Measurements from ENCODE around the gene DPP10.

DNA sequence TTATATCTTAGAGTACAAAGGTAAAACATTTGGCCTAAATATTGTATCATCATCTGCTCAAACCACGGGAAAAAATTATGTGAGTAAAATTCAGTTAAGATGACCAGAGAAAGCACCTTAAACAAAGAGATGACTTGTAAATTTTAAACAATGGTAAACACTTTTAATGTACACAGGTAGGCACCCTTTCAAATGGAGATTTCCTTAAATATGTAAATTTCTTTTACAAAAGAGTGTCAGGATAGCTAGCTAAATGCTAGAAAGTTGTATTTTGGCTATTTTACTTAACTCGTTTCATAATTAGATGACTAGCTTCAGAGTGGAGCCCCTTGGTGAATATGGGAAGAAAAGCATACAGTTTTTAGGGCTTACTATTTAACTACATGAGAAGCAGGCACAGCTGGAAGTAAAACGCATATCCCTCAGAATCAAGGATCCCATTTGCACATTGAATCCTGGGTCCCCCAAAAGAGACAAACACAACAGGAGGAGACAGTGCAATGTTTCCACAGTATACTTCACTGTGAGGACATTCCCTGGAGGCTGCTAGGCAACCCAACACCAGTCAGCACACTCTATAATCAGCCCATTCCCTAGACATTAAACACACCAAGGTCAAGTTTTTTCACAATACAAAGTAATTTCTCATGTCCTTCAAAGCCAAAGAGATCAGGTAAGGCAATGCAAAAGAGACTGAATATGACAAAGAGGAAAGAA, 1154.4 kb downstream of the DPP10 start:
- no peak for TF ChIP-seq ZNF610 (tag by site-specific recombination; IDR thresholded peaks at IDR 0.05; ENCODE audit: borderline replicate concordance)
- TF ChIP-seq, protein P1, sequence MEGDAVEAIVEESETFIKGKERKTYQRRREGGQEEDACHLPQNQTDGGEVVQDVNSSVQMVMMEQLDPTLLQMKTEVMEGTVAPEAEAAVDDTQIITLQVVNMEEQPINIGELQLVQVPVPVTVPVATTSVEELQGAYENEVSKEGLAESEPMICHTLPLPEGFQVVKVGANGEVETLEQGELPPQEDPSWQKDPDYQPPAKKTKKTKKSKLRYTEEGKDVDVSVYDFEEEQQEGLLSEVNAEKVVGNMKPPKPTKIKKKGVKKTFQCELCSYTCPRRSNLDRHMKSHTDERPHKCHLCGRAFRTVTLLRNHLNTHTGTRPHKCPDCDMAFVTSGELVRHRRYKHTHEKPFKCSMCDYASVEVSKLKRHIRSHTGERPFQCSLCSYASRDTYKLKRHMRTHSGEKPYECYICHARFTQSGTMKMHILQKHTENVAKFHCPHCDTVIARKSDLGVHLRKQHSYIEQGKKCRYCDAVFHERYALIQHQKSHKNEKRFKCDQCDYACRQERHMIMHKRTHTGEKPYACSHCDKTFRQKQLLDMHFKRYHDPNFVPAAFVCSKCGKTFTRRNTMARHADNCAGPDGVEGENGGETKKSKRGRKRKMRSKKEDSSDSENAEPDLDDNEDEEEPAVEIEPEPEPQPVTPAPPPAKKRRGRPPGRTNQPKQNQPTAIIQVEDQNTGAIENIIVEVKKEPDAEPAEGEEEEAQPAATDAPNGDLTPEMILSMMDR (tag by site-specific recombination; IDR thresholded peaks at IDR 0.05), result no peak
- TF ChIP-seq, protein P2, sequence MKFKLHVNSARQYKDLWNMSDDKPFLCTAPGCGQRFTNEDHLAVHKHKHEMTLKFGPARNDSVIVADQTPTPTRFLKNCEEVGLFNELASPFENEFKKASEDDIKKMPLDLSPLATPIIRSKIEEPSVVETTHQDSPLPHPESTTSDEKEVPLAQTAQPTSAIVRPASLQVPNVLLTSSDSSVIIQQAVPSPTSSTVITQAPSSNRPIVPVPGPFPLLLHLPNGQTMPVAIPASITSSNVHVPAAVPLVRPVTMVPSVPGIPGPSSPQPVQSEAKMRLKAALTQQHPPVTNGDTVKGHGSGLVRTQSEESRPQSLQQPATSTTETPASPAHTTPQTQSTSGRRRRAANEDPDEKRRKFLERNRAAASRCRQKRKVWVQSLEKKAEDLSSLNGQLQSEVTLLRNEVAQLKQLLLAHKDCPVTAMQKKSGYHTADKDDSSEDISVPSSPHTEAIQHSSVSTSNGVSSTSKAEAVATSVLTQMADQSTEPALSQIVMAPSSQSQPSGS (tag by site-specific recombination; IDR thresholded peaks at IDR 0.05; ENCODE audit: low read depth), result no peak
- TF ChIP-seq ZNF112 (tag by site-specific recombination; IDR thresholded peaks at IDR 0.05), result no peak
- TF ChIP-seq ZNF184 (tag by site-specific recombination; IDR thresholded peaks at IDR 0.05), result no peak
- no peak for TF ChIP-seq KLF16 (tag by site-specific recombination; IDR thresholded peaks at IDR 0.05)
- TF ChIP-seq ZBTB21 (tag by site-specific recombination; IDR thresholded peaks at IDR 0.05), result no peak
- no peak for TF ChIP-seq ZSCAN16 (tag by site-specific recombination; IDR thresholded peaks at IDR 0.05)
- TF ChIP-seq, protein P3, sequence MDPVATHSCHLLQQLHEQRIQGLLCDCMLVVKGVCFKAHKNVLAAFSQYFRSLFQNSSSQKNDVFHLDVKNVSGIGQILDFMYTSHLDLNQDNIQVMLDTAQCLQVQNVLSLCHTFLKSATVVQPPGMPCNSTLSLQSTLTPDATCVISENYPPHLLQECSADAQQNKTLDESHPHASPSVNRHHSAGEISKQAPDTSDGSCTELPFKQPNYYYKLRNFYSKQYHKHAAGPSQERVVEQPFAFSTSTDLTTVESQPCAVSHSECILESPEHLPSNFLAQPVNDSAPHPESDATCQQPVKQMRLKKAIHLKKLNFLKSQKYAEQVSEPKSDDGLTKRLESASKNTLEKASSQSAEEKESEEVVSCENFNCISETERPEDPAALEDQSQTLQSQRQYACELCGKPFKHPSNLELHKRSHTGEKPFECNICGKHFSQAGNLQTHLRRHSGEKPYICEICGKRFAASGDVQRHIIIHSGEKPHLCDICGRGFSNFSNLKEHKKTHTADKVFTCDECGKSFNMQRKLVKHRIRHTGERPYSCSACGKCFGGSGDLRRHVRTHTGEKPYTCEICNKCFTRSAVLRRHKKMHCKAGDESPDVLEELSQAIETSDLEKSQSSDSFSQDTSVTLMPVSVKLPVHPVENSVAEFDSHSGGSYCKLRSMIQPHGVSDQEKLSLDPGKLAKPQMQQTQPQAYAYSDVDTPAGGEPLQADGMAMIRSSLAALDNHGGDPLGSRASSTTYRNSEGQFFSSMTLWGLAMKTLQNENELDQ (tag by site-specific recombination; IDR thresholded peaks at IDR 0.05; ENCODE audit: low read depth), result no peak
- TF ChIP-seq KLF1 (tag by site-specific recombination; IDR thresholded peaks at IDR 0.05), result no peak
- TF ChIP-seq ZNF354C (tag by site-specific recombination; IDR thresholded peaks at IDR 0.05; ENCODE audit: borderline replicate concordance, low read depth), result no peak
- TF ChIP-seq ZNF747 (tag by site-specific recombination; IDR thresholded peaks at IDR 0.05), result no peak
